WTC11 (cell line): ENCODE measurements around the gene TUBGCP4. TPM values are rescaled to one million over a fixed set of nuclear protein-coding genes. Genes with fewer than 3 reads are reported as not detected.

Experiments
- ATAC-seq: fragments of 200-7000 bp; cut with Tn5 transposase; 2 replicates; pipeline ENCODE4 v1.10.0; 2021; ENCODE audit warnings: mild to moderate bottlenecking, moderate library complexity
- CTCF ChIA-PET: fragments of 300-600 bp; sonication (Branson Sonifier 250); formaldehyde crosslinking; loops from one replicate; lab custom pipeline; 2021; ENCODE audit warnings: antibody characterized with exemption; lab: Charles Lee
- POLR2A ChIA-PET: fragments of 350-600 bp; sonication (Branson Sonifier 250); formaldehyde crosslinking; loops from one replicate; lab custom pipeline; 2021; ENCODE audit warnings: antibody characterized with exemption; lab: Charles Lee
- DNase-seq: peaks from one replicate; pipeline ENCODE4 v3.0.0; 2021; ENCODE audit warnings: low spot score
- H3K27ac Mint-ChIP-seq: 2 replicates; pipeline ENCODE4 v1.8.0; 2021; ENCODE audit warnings: mixed read lengths
- H3K27me3 Mint-ChIP-seq: 2 replicates; pipeline ENCODE4 v1.8.0; 2021; ENCODE audit warnings: low read depth, mild to moderate bottlenecking, moderate library complexity, mixed read lengths
- H3K36me3 Mint-ChIP-seq: 2 replicates; pipeline ENCODE4 v1.8.0; 2021; ENCODE audit warnings: mixed read lengths
- H3K4me1 Mint-ChIP-seq: 2 replicates; pipeline ENCODE4 v1.8.0; 2022; ENCODE audit warnings: mixed read lengths
- H3K4me3 Mint-ChIP-seq: 2 replicates; pipeline ENCODE4 v1.8.0; 2021; ENCODE audit warnings: mild to moderate bottlenecking, moderate library complexity, mixed read lengths
- H3K9me3 Mint-ChIP-seq: 2 replicates; pipeline ENCODE4 v1.8.0; 2021; ENCODE audit warnings: mixed read lengths
- CREB1 ChIP-seq: sonication (generic); formaldehyde crosslinking; IDR thresholded peaks from 2 replicates; pipeline ENCODE4 v1.8.0; 2023; ENCODE audit warnings: mild to moderate bottlenecking, missing genetic modification reagents
- ESRRA ChIP-seq: sonication (generic); formaldehyde crosslinking; IDR thresholded peaks from 2 replicates; pipeline ENCODE4 v1.8.1; 2022; ENCODE audit warnings: mild to moderate bottlenecking, missing genetic modification reagents, borderline replicate concordance
- GTF2I ChIP-seq: fragments of 250-450 bp; sonication (Bioruptor Pico); conservative IDR thresholded peaks from 2 replicates; pipeline ENCODE4 v1.4.0; 2021; ENCODE audit warnings: mild to moderate bottlenecking
- JUN ChIP-seq: sonication (generic); formaldehyde crosslinking; IDR thresholded peaks from 2 replicates; pipeline ENCODE4 v1.8.0; 2023; ENCODE audit warnings: mild to moderate bottlenecking, missing genetic modification reagents
- NFYB ChIP-seq: sonication (generic); formaldehyde crosslinking; conservative IDR thresholded peaks from 2 replicates; pipeline ENCODE4 v1.8.0; 2022; ENCODE audit warnings: low read depth, missing genetic modification reagents
- NR3C1 ChIP-seq: sonication (generic); formaldehyde crosslinking; conservative IDR thresholded peaks from 2 replicates; pipeline ENCODE4 v1.8.1; 2023; ENCODE audit warnings: low read depth, mild to moderate bottlenecking, missing genetic modification reagents
- OVOL2 ChIP-seq: fragments of 250-450 bp; sonication (Bioruptor Pico); IDR thresholded peaks from 2 replicates; pipeline ENCODE4 v1.9.0; 2021; ENCODE audit warnings: mild to moderate bottlenecking, borderline replicate concordance
- RELA ChIP-seq: sonication (generic); formaldehyde crosslinking; IDR thresholded peaks from 2 replicates; pipeline ENCODE4 v1.8.1; 2022; ENCODE audit warnings: missing genetic modification reagents, mild to moderate bottlenecking, borderline replicate concordance
- SMAD4 ChIP-seq: sonication (generic); formaldehyde crosslinking; IDR thresholded peaks from 2 replicates; pipeline ENCODE4 v1.8.0; 2022; ENCODE audit warnings: mild to moderate bottlenecking, missing genetic modification reagents
- SP1 ChIP-seq: sonication (generic); formaldehyde crosslinking; conservative IDR thresholded peaks from 2 replicates; pipeline ENCODE4 v1.8.1; 2022; ENCODE audit warnings: missing genetic modification reagents
- TEAD1 ChIP-seq: sonication (generic); formaldehyde crosslinking; IDR thresholded peaks from 2 replicates; pipeline ENCODE4 v1.8.0; 2022; ENCODE audit warnings: mild to moderate bottlenecking, missing genetic modification reagents
- TEAD4 ChIP-seq: sonication (generic); formaldehyde crosslinking; IDR thresholded peaks from 2 replicates; pipeline ENCODE4 v1.8.0; 2022; ENCODE audit warnings: mild to moderate bottlenecking, missing genetic modification reagents
- ZNF121 ChIP-seq: sonication (generic); formaldehyde crosslinking; IDR thresholded peaks from 2 replicates; pipeline ENCODE4 v1.8.0; 2023; ENCODE audit warnings: missing genetic modification reagents
- ZNF232 ChIP-seq: sonication (generic); formaldehyde crosslinking; IDR thresholded peaks from 2 replicates; pipeline ENCODE4 v1.8.0; 2022; ENCODE audit warnings: mild to moderate bottlenecking, missing genetic modification reagents
- ZNF416 ChIP-seq: fragments of 250-450 bp; sonication (Bioruptor Pico); IDR thresholded peaks from 2 replicates; pipeline ENCODE4 v1.9.0; 2021; ENCODE audit warnings: mild to moderate bottlenecking, inconsistent platforms
- total RNA-seq: library from RNA; stranded (reverse); gene quantifications from 3 replicates; pipeline ENCODE4 v1.2.3, GENCODE V29; 2021
- TF ChIP-seq, protein P1 (sequence below): fragments of 200-600 bp; IDR thresholded peaks from 2 replicates; pipeline ENCODE4 v1.8.0; 2022; ENCODE audit warnings: antibody characterized with exemption
- TF ChIP-seq, protein P2 (sequence below): fragments of 250-450 bp; sonication (Bioruptor Pico); IDR thresholded peaks from 2 replicates; pipeline ENCODE4 v1.9.0; 2021; ENCODE audit warnings: moderate library complexity, mild to moderate bottlenecking, inconsistent platforms, borderline replicate concordance
- TF ChIP-seq, protein P3 (sequence below): sonication (generic); formaldehyde crosslinking; IDR thresholded peaks from 2 replicates; pipeline ENCODE4 v1.8.0; 2022; ENCODE audit warnings: mild to moderate bottlenecking, missing genetic modification reagents
- TF ChIP-seq, protein P4 (sequence below): fragments of 250-450 bp; sonication (Bioruptor Pico); IDR thresholded peaks from 2 replicates; pipeline ENCODE4 v1.9.0; 2021; ENCODE audit warnings: mild to moderate bottlenecking
- TF ChIP-seq, protein P5 (sequence below): sonication (generic); formaldehyde crosslinking; IDR thresholded peaks from 2 replicates; pipeline ENCODE4 v1.8.1; 2023; ENCODE audit warnings: mild to moderate bottlenecking, missing genetic modification reagents, borderline replicate concordance
- TF ChIP-seq, protein P6 (sequence below): sonication (generic); formaldehyde crosslinking; IDR thresholded peaks from 2 replicates; pipeline ENCODE4 v1.8.0; 2022; ENCODE audit warnings: mild to moderate bottlenecking, missing genetic modification reagents
- TF ChIP-seq, protein P7 (sequence below): sonication (generic); formaldehyde crosslinking; IDR thresholded peaks from 2 replicates; pipeline ENCODE4 v1.8.0; 2023; ENCODE audit warnings: missing genetic modification reagents, mild to moderate bottlenecking, borderline replicate concordance

Gene TUBGCP4
- total RNA-seq, 1 experiment from 2014 or later: 22.5 TPM

DNA sequence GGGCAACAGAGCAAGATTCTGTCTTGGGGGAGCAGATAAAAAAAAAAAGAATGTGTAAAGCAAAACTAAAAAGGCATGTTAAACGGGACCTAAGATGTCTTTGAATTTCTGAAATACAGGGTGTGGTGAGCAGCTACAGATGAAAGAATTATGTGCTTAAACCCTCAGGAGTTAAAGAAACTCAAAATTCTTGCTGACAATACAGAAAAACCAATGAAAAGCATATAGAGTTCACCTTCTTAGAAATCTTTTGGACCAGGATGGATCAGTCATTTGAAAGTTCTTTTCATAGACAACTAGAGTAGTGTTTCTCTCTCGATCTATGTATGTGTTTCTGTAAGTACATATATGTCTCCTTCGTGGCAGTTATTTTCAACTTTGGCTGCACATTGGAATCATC is 31.4 kb downstream of the TUBGCP4 start:
- TF ChIP-seq NFYB (CRISPR knock-in tag) (no peak), TEAD4 (CRISPR knock-in tag) (no peak), ZNF416 (CRISPR knock-in tag) (no peak), GTF2I (CRISPR knock-in tag) (no peak), SMAD4 (CRISPR knock-in tag) (no peak), ZNF121 (no peak), SP1 (CRISPR knock-in tag) (no peak), TEAD1 (CRISPR knock-in tag) (no peak), ESRRA (CRISPR knock-in tag) (no peak), ZNF232 (CRISPR knock-in tag) (no peak), CREB1 (CRISPR knock-in tag) (no peak)
- TF ChIP-seq, protein P1, sequence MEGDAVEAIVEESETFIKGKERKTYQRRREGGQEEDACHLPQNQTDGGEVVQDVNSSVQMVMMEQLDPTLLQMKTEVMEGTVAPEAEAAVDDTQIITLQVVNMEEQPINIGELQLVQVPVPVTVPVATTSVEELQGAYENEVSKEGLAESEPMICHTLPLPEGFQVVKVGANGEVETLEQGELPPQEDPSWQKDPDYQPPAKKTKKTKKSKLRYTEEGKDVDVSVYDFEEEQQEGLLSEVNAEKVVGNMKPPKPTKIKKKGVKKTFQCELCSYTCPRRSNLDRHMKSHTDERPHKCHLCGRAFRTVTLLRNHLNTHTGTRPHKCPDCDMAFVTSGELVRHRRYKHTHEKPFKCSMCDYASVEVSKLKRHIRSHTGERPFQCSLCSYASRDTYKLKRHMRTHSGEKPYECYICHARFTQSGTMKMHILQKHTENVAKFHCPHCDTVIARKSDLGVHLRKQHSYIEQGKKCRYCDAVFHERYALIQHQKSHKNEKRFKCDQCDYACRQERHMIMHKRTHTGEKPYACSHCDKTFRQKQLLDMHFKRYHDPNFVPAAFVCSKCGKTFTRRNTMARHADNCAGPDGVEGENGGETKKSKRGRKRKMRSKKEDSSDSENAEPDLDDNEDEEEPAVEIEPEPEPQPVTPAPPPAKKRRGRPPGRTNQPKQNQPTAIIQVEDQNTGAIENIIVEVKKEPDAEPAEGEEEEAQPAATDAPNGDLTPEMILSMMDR: no peak
- TF ChIP-seq, protein P2, sequence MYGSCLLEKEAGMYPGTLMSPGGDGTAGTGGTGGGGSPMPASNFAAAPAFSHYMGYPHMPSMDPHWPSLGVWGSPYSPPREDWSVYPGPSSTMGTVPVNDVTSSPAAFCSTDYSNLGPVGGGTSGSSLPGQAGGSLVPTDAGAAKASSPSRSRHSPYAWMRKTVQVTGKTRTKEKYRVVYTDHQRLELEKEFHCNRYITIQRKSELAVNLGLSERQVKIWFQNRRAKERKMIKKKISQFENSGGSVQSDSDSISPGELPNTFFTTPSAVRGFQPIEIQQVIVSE (CRISPR knock-in tag): no peak
- TF ChIP-seq, protein P3, sequence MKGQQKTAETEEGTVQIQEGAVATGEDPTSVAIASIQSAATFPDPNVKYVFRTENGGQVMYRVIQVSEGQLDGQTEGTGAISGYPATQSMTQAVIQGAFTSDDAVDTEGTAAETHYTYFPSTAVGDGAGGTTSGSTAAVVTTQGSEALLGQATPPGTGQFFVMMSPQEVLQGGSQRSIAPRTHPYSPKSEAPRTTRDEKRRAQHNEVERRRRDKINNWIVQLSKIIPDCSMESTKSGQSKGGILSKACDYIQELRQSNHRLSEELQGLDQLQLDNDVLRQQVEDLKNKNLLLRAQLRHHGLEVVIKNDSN (CRISPR knock-in tag): no peak
- TF ChIP-seq, protein P4, sequence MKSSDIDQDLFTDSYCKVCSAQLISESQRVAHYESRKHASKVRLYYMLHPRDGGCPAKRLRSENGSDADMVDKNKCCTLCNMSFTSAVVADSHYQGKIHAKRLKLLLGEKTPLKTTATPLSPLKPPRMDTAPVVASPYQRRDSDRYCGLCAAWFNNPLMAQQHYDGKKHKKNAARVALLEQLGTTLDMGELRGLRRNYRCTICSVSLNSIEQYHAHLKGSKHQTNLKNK (CRISPR knock-in tag): no peak
- TF ChIP-seq, protein P5, sequence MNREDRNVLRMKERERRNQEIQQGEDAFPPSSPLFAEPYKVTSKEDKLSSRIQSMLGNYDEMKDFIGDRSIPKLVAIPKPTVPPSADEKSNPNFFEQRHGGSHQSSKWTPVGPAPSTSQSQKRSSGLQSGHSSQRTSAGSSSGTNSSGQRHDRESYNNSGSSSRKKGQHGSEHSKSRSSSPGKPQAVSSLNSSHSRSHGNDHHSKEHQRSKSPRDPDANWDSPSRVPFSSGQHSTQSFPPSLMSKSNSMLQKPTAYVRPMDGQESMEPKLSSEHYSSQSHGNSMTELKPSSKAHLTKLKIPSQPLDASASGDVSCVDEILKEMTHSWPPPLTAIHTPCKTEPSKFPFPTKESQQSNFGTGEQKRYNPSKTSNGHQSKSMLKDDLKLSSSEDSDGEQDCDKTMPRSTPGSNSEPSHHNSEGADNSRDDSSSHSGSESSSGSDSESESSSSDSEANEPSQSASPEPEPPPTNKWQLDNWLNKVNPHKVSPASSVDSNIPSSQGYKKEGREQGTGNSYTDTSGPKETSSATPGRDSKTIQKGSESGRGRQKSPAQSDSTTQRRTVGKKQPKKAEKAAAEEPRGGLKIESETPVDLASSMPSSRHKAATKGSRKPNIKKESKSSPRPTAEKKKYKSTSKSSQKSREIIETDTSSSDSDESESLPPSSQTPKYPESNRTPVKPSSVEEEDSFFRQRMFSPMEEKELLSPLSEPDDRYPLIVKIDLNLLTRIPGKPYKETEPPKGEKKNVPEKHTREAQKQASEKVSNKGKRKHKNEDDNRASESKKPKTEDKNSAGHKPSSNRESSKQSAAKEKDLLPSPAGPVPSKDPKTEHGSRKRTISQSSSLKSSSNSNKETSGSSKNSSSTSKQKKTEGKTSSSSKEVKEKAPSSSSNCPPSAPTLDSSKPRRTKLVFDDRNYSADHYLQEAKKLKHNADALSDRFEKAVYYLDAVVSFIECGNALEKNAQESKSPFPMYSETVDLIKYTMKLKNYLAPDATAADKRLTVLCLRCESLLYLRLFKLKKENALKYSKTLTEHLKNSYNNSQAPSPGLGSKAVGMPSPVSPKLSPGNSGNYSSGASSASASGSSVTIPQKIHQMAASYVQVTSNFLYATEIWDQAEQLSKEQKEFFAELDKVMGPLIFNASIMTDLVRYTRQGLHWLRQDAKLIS: no peak
- TF ChIP-seq, all 79 proteins: peak for 0
- ChIA-PET CTCF (no interaction called here), POLR2A (no interaction called here)
- Mint-ChIP-seq H3K4me3 (no peak overlapping the region), H3K9me3 (no peaks in the 10 kb centered on the region), H3K27ac (no peak overlapping the region), H3K4me1 (no peaks in the 10 kb centered on the region), H3K36me3 (peaks cover 71% of the 10 kb centered on the region), H3K27me3 (no peaks in the 10 kb centered on the region)
- DNase-seq: no peak
- ATAC-seq: no peak

DNA sequence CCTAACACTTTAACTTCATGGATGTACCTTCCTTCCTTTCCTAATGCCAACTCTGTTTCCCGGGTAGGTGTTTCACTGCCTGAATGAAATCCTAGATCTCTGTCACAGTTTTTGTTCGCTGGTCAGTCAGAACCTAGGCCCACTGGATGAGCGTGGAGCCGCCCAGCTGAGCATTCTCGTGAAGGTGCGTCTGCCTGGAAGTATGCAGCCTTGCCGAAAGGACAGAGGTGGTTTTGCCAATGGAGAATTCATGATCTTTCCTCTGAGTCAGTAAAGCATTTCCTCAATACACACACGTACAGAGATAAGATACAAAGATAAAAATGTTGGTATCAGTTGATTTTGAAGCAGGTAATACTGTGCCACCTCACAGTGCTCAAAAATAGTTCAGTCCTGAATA is 32.7 kb downstream of the TUBGCP4 start:
- ChIA-PET CTCF (no interaction called here), POLR2A (no interaction called here)
- TF ChIP-seq JUN (CRISPR knock-in tag): no peak
- TF ChIP-seq RELA (CRISPR knock-in tag): no peak
- TF ChIP-seq, protein P6, sequence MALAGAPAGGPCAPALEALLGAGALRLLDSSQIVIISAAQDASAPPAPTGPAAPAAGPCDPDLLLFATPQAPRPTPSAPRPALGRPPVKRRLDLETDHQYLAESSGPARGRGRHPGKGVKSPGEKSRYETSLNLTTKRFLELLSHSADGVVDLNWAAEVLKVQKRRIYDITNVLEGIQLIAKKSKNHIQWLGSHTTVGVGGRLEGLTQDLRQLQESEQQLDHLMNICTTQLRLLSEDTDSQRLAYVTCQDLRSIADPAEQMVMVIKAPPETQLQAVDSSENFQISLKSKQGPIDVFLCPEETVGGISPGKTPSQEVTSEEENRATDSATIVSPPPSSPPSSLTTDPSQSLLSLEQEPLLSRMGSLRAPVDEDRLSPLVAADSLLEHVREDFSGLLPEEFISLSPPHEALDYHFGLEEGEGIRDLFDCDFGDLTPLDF (CRISPR knock-in tag): no peak
- TF ChIP-seq OVOL2 (CRISPR knock-in tag): no peak
- TF ChIP-seq, protein P7, sequence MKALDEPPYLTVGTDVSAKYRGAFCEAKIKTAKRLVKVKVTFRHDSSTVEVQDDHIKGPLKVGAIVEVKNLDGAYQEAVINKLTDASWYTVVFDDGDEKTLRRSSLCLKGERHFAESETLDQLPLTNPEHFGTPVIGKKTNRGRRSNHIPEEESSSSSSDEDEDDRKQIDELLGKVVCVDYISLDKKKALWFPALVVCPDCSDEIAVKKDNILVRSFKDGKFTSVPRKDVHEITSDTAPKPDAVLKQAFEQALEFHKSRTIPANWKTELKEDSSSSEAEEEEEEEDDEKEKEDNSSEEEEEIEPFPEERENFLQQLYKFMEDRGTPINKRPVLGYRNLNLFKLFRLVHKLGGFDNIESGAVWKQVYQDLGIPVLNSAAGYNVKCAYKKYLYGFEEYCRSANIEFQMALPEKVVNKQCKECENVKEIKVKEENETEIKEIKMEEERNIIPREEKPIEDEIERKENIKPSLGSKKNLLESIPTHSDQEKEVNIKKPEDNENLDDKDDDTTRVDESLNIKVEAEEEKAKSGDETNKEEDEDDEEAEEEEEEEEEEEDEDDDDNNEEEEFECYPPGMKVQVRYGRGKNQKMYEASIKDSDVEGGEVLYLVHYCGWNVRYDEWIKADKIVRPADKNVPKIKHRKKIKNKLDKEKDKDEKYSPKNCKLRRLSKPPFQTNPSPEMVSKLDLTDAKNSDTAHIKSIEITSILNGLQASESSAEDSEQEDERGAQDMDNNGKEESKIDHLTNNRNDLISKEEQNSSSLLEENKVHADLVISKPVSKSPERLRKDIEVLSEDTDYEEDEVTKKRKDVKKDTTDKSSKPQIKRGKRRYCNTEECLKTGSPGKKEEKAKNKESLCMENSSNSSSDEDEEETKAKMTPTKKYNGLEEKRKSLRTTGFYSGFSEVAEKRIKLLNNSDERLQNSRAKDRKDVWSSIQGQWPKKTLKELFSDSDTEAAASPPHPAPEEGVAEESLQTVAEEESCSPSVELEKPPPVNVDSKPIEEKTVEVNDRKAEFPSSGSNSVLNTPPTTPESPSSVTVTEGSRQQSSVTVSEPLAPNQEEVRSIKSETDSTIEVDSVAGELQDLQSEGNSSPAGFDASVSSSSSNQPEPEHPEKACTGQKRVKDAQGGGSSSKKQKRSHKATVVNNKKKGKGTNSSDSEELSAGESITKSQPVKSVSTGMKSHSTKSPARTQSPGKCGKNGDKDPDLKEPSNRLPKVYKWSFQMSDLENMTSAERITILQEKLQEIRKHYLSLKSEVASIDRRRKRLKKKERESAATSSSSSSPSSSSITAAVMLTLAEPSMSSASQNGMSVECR (CRISPR knock-in tag): no peak
- no peak for TF ChIP-seq SP1 (CRISPR knock-in tag)
- TF ChIP-seq NR3C1 (CRISPR knock-in tag): no peak
- peaks cover 82% of the 10 kb centered on the region for H3K36me3 Mint-ChIP-seq
- H3K9me3 Mint-ChIP-seq: no peaks in the 10 kb centered on the region
- DNase-seq (no peak), ATAC-seq (no peak)
- no peak overlapping the region for H3K27ac Mint-ChIP-seq
- no peaks in the 10 kb centered on the region for H3K4me1 Mint-ChIP-seq
- no peaks in the 10 kb centered on the region for H3K27me3 Mint-ChIP-seq
- no peak overlapping the region for H3K4me3 Mint-ChIP-seq
